IPS-20b (cell line): ENCODE results near the gene MAP3K14.

Experiments
- H3K27ac ChIP-seq: one replicate; pipeline ENCODE4 v1.5.1; 2013; ENCODE audit warnings: low read length
- H3K27me3 ChIP-seq: 2 replicates; pipeline ENCODE4 v1.6.1; 2013; ENCODE audit warnings: mild to moderate bottlenecking, low read length, inconsistent platforms; ENCODE audit not compliant: insufficient read depth
- H3K36me3 ChIP-seq: 2 replicates; pipeline ENCODE4 v1.6.1; 2013; ENCODE audit warnings: low read depth, mild to moderate bottlenecking, inconsistent platforms, low read length, moderate library complexity; ENCODE audit not compliant: insufficient read depth
- H3K4me1 ChIP-seq: 2 replicates; pipeline ENCODE4 v1.6.1; 2013; ENCODE audit warnings: mild to moderate bottlenecking, control low read depth, inconsistent platforms, low read length, moderate library complexity; ENCODE audit not compliant: insufficient read depth
- H3K4me3 ChIP-seq: 2 replicates; pipeline ENCODE4 v1.5.1; 2013; ENCODE audit warnings: mild to moderate bottlenecking, low read length, inconsistent platforms
- H3K9ac ChIP-seq: 2 replicates; pipeline ENCODE4 v1.6.1; 2013; ENCODE audit warnings: low read depth, mild to moderate bottlenecking, inconsistent platforms, low read length, moderate library complexity
- H3K9me3 ChIP-seq: 2 replicates; pipeline ENCODE4 v1.6.1; 2013; ENCODE audit warnings: mild to moderate bottlenecking, low read depth, low read length, inconsistent platforms; ENCODE audit not compliant: insufficient read depth

The MAP3K14 gene

GRCh38 chr17:45293413-45294211, 23.2 kb downstream of the MAP3K14 start:
- Histone ChIP-seq H3K27ac (no peak overlapping the region), H3K9me3 (no peaks in the 10 kb centered on the region), H3K36me3 (peaks cover 10% of the 10 kb centered on the region; the same call in 1 of the 2 replicates), H3K4me3 (no peak overlapping the region), H3K4me1 (no peaks in the 10 kb centered on the region; the same call in 1 of the 2 replicates), H3K27me3 (no peaks in the 10 kb centered on the region), H3K9ac (no peak overlapping the region)

GRCh38 chr17:45292696-45293412, 24.0 kb downstream of the MAP3K14 start:
- no peaks in the 10 kb centered on the region for H3K9me3 ChIP-seq
- H3K27ac ChIP-seq, result no peak overlapping the region
- no peaks in the 10 kb centered on the region; the same call in 1 of the 2 replicates for H3K4me1 ChIP-seq
- H3K36me3 ChIP-seq, result peaks cover 14% of the 10 kb centered on the region
- no peaks in the 10 kb centered on the region for H3K27me3 ChIP-seq
- H3K4me3 ChIP-seq, result no peak overlapping the region
- no peak overlapping the region for H3K9ac ChIP-seq

- Histone ChIP-seq H3K4me1 (no peaks in the 10 kb centered on the region; the same call in 1 of the 2 replicates), H3K36me3 (peaks cover 26% of the 10 kb centered on the region), H3K4me3 (no peak overlapping the region), H3K9me3 (no peaks in the 10 kb centered on the region), H3K9ac (no peak overlapping the region), H3K27me3 (no peaks in the 10 kb centered on the region), H3K27ac (no peak overlapping the region)
Observed at GRCh38 chr17:45291171-45291805, 25.5 kb downstream of the MAP3K14 start.

- Histone ChIP-seq H3K27ac (no peak overlapping the region), H3K4me1 (no peaks in the 10 kb centered on the region; the same call in 1 of the 2 replicates), H3K27me3 (no peaks in the 10 kb centered on the region), H3K36me3 (peaks cover 29% of the 10 kb centered on the region), H3K9ac (no peak overlapping the region), H3K4me3 (no peak overlapping the region), H3K9me3 (no peaks in the 10 kb centered on the region)
Observed at GRCh38 chr17:45290269-45290765, 26.5 kb downstream of the MAP3K14 start.

GRCh38 chr17:45289301-45290268, 27.2 kb downstream of the MAP3K14 start:
- Histone ChIP-seq H3K9me3 (no peaks in the 10 kb centered on the region), H3K4me3 (no peak overlapping the region), H3K36me3 (peaks cover 30% of the 10 kb centered on the region), H3K27me3 (no peaks in the 10 kb centered on the region), H3K4me1 (no peaks in the 10 kb centered on the region; the same call in 1 of the 2 replicates), H3K27ac (no peak overlapping the region), H3K9ac (no peak overlapping the region)

- Histone ChIP-seq H3K4me3 (no peak overlapping the region), H3K27ac (no peak overlapping the region), H3K36me3 (peaks cover 37% of the 10 kb centered on the region), H3K27me3 (no peaks in the 10 kb centered on the region), H3K4me1 (no peaks in the 10 kb centered on the region), H3K9me3 (no peaks in the 10 kb centered on the region), H3K9ac (no peak overlapping the region)
Observed at GRCh38 chr17:45288825-45289224, 28.0 kb downstream of the MAP3K14 start.

GRCh38 chr17:45287526-45288500, 29.0 kb downstream of the MAP3K14 start:
- Histone ChIP-seq H3K27me3 (no peaks in the 10 kb centered on the region), H3K4me1 (no peaks in the 10 kb centered on the region), H3K36me3 (peaks cover 47% of the 10 kb centered on the region), H3K9me3 (no peaks in the 10 kb centered on the region), H3K9ac (no peak overlapping the region), H3K27ac (no peak overlapping the region), H3K4me3 (no peak overlapping the region)

GRCh38 chr17:45286286-45286685, 30.5 kb downstream of the MAP3K14 start:
- peaks cover 51% of the 10 kb centered on the region for H3K36me3 ChIP-seq
- no peaks in the 10 kb centered on the region for H3K4me1 ChIP-seq
- no peak overlapping the region for H3K9ac ChIP-seq
- H3K27ac ChIP-seq, result no peak overlapping the region
- H3K4me3 ChIP-seq, result no peak overlapping the region
- no peaks in the 10 kb centered on the region for H3K9me3 ChIP-seq
- no peaks in the 10 kb centered on the region for H3K27me3 ChIP-seq

- peaks cover 48% of the 10 kb centered on the region for H3K36me3 ChIP-seq
- H3K4me3 ChIP-seq, result no peak overlapping the region
- no peak overlapping the region for H3K27ac ChIP-seq
- H3K27me3 ChIP-seq, result no peaks in the 10 kb centered on the region
- H3K9ac ChIP-seq, result no peak overlapping the region
- H3K4me1 ChIP-seq, result no peaks in the 10 kb centered on the region
- H3K9me3 ChIP-seq, result no peaks in the 10 kb centered on the region
Observed at GRCh38 chr17:45284176-45285140, 32.4 kb downstream of the MAP3K14 start.
